Endothelial cell of umbilical vein (primary cell): ENCODE measurements around the gene GABRR3. TPM values are rescaled to one million over a fixed set of nuclear protein-coding genes. Genes with fewer than 3 reads are reported as not detected.

ENCODE experiments used
- BruUV-seq: library from RNA; stranded (reverse); fragments of 400-500 nt; replicated peaks from 2 replicates; lab custom pipeline; 2021; lab: Mats Ljungman, UMichigan
- CTCF ChIA-PET: fragments of 300-600, 350-600 bp; sonication (Branson Sonifier 250); formaldehyde crosslinking; loops from one replicate; lab custom pipeline; 2021; ENCODE audit warnings: antibody characterized with exemption, inconsistent platforms; lab: Charles Lee
- POLR2A ChIA-PET: fragments of 300-600, 350-600 bp; sonication (Branson Sonifier 250); formaldehyde crosslinking; loops from one replicate; lab custom pipeline; 2021; ENCODE audit warnings: antibody characterized with exemption, inconsistent platforms; lab: Charles Lee
- DNase-seq: peaks from one replicate; pipeline ENCODE4 v3.0.0-alpha.2; 2011; ENCODE audit warnings: low read depth, low spot score
- FAIRE-seq: peaks from 2 replicates; lab custom pipeline; 2011; peaks lifted over from hg19 to GRCh38; lab: Jason Lieb, UNC
- H2AFZ ChIP-seq: 2 replicates; pipeline ENCODE4 v1.6.0; 2012; ENCODE audit warnings: low read depth, low read length, control low read depth, inconsistent platforms
- H3K27ac ChIP-seq: 2 replicates; pipeline ENCODE4 v1.5.1; 2011; ENCODE audit warnings: low read depth, mild to moderate bottlenecking, control low read depth, low read length, moderate library complexity; ENCODE audit not compliant: insufficient read depth
- H3K27me3 ChIP-seq, 2 experiments: 2 replicates each; pipeline versions ENCODE4 v1.6.0 to v1.6.1; 2011; ENCODE audit warnings: low read length in 2 of 2, mixed read lengths in 1 of 2; ENCODE audit not compliant: control insufficient read depth in 2 of 2, insufficient read depth in 2 of 2
- H3K36me3 ChIP-seq, 2 experiments: 2 replicates in 1 of 2; 3 replicates in 1 of 2; pipeline ENCODE4 v1.5.1; 2011; ENCODE audit warnings: low read length in 2 of 2, mild to moderate bottlenecking in 1 of 2, moderate library complexity in 1 of 2; ENCODE audit not compliant: control insufficient read depth in 2 of 2, insufficient read depth in 2 of 2; ENCODE audit errors: extremely low read depth in 1 of 2
- H3K4me1 ChIP-seq: 3 replicates; pipeline ENCODE4 v1.5.1; 2011; ENCODE audit warnings: mild to moderate bottlenecking, low read length; ENCODE audit not compliant: control insufficient read depth, insufficient read depth; ENCODE audit errors: extremely low read depth
- H3K4me2 ChIP-seq: 2 replicates; pipeline ENCODE4 v1.6.1; 2011; ENCODE audit warnings: low read length, control low read depth, mixed read lengths; ENCODE audit not compliant: insufficient read depth
- H3K4me3 ChIP-seq, 3 experiments: fragments of 200-600 bp in 1 of 3; sonication (generic), shearing (Covaris generic) in 1 of 3; replicated peaks in 1 of 3; 2 replicates each; pipeline ENCODE4 v1.5.1; 2011 to 2016; ENCODE audit warnings: control low read depth in 3 of 3, low read length in 3 of 3, mild to moderate bottlenecking in 2 of 3, inconsistent platforms in 1 of 3, low read depth in 1 of 3, moderate library complexity in 1 of 3; ENCODE audit not compliant: insufficient read depth in 1 of 3
- H3K79me2 ChIP-seq: 2 replicates; pipeline ENCODE4 v1.6.0; 2012; ENCODE audit warnings: low read length, inconsistent platforms; ENCODE audit not compliant: control insufficient read depth, insufficient read depth
- H3K9ac ChIP-seq: replicated peaks from 2 replicates; pipeline ENCODE3; 2011; ENCODE audit warnings: low read length, control low read depth; ENCODE audit not compliant: insufficient read depth; ENCODE audit errors: extremely low read depth
- H3K9me1 ChIP-seq: replicated peaks from 3 replicates; pipeline ENCODE4 v1.6.0; 2011; ENCODE audit warnings: mild to moderate bottlenecking, low read length; ENCODE audit not compliant: control insufficient read depth, insufficient read depth; ENCODE audit errors: extremely low read depth
- H3K9me3 ChIP-seq: replicated peaks from 2 replicates; pipeline ENCODE4 v1.5.1; 2012; ENCODE audit warnings: low read length, inconsistent platforms; ENCODE audit not compliant: control insufficient read depth, insufficient read depth
- H4K20me1 ChIP-seq: replicated peaks from 2 replicates; pipeline ENCODE3; 2011; ENCODE audit warnings: mild to moderate bottlenecking, low read length; ENCODE audit not compliant: control insufficient read depth, insufficient read depth; ENCODE audit errors: extremely low read depth
- CTCF ChIP-seq, 2 donors: IDR thresholded peaks; 1 replicate in 1 of 2; 2 replicates in 1 of 2; pipeline ENCODE4 v1.5.1; 2011; ENCODE audit warnings: low read length in 2 of 2, mild to moderate bottlenecking in 2 of 2, moderate library complexity in 2 of 2, control low read depth in 1 of 2, inconsistent platforms in 1 of 2, low read depth in 1 of 2; ENCODE audit not compliant: insufficient read depth in 1 of 2; ENCODE audit errors: extremely low read depth in 1 of 2
- EZH2 ChIP-seq: IDR thresholded peaks from 2 replicates; pipeline ENCODE4 v1.6.1; 2012; ENCODE audit warnings: borderline replicate concordance, low read depth, mild to moderate bottlenecking, moderate library complexity, low read length, inconsistent platforms; ENCODE audit not compliant: severe bottlenecking
- FOS ChIP-seq: IDR thresholded peaks from 2 replicates; pipeline ENCODE4 v1.6.1; 2011; ENCODE audit warnings: mild to moderate bottlenecking, low read length, moderate library complexity, borderline replicate concordance; ENCODE audit not compliant: insufficient read depth
- JUN ChIP-seq: IDR thresholded peaks from 2 replicates; pipeline ENCODE4 v1.6.1; 2011; ENCODE audit warnings: borderline replicate concordance, low read depth; ENCODE audit not compliant: insufficient read length, insufficient read depth
- MAX ChIP-seq: IDR thresholded peaks from 2 replicates; pipeline ENCODE4 v1.6.1; 2011; ENCODE audit not compliant: insufficient read depth, insufficient read length
- MYC ChIP-seq: IDR thresholded peaks from one replicate; pipeline ENCODE4 v1.6.1; 2011; ENCODE audit warnings: mild to moderate bottlenecking, low read depth, low read length
- POLR2A ChIP-seq: IDR thresholded peaks from 2 replicates; pipeline ENCODE4 v1.6.1; 2012; ENCODE audit warnings: low read depth, mild to moderate bottlenecking, control low read depth, low read length
- POLR2AphosphoS5 ChIP-seq: IDR thresholded peaks from 2 replicates; pipeline ENCODE4 v1.6.1; 2012; ENCODE audit warnings: low read depth, mild to moderate bottlenecking, control low read depth, low read length, moderate library complexity; ENCODE audit not compliant: insufficient read depth
- dilution Hi-C: fragments of 300-500 bp; cut with MboI; formaldehyde crosslinking; loops from one replicate; pipeline ENCODE4 v1.15.0; 2019; ENCODE audit warnings: low sequenced_read_pairs; ENCODE audit not compliant: extremely low pct_ligation_motif_present
- intact Hi-C: fragments of 100-400 bp; cut with micrococcal nuclease; formaldehyde crosslinking; loops from one replicate; pipeline ENCODE4 v1.10.0; 2022
- polyA plus RNA-seq, 4 experiments: library from polyadenylated mRNA; depleted of rRNA in 3 of 4; stranded (reverse) in 3 of 4; unstranded in 1 of 4; fragments of >200 nt; gene quantifications; 2 replicates each; pipeline versions ENCODE4 v1.2.1 to v1.2.3, GENCODE V29; 2011 to 2012; ENCODE audit warnings: missing spikeins in 1 of 4
- total RNA-seq: library from RNA; stranded (reverse); gene quantifications from 2 replicates; pipeline ENCODE4 v1.2.3, GENCODE V29; 2021

Gene GABRR3
- total and polyA plus RNA-seq, 2 donors (not counting 3 experiments of a cell fraction or from before 2014, with no cell fraction given), result not detected

DNA sequence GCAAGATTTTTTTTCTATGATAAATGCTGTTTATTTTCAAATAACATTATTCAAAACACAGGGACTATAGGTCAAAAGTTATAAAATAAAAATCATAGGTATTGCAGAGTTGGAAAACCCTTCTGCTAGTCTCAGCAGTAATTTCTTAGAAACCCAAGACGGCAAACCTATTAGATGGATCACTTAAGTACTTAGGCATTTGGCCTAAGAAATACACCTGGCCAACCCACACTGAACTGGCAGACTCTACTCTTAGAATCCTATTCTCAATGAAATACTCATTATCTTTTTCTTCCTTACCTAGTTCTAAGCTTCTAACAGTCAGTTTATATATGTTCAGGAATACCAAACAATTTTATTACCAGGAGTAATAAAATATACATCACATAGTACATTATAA lies 32.4 kb downstream of the GABRR3 start:
- no peak for FAIRE-seq
- Histone ChIP-seq H4K20me1 (no peaks in the 10 kb centered on the region), H3K36me3 (no peaks in the 10 kb centered on the region), H3K9me1 (no peaks in the 10 kb centered on the region), H3K27me3 (peaks cover 9% of the 10 kb centered on the region in 2 experiments), H3K27ac (no peak overlapping the region), H3K79me2 (no peaks in the 10 kb centered on the region), H2AFZ (no peak overlapping the region), H3K4me2 (no peak overlapping the region), H3K9ac (no peak overlapping the region), H3K9me3 (no peaks in the 10 kb centered on the region), H3K4me1 (no peaks in the 10 kb centered on the region), H3K4me3 (no peak overlapping the region)
- intact Hi-C loops, result no loop called here
- TF ChIP-seq JUN (no peak), POLR2AphosphoS5 (no peak), MAX (no peak), MYC (no peak), EZH2 (no peak), FOS (no peak), POLR2A (no peak), CTCF (IDR thresholded peaks at IDR 0.05; ENCODE audit: extremely low read depth in 1 of 2, insufficient read depth in 1 of 2, low read depth in 1 of 2, low read length in 2 of 2) (no peak)
- ChIA-PET CTCF (interaction anchor here (0.6 to 1.3 kb wide), 2 partner anchors 9 to 19 kb away, joined by 4 to 5 read pairs; no protein-coding TSS in a partner anchor), POLR2A (no interaction called here)
- no peak for DNase-seq
- no TSS peak for BruUV-seq
- dilution Hi-C loops, result no loop called here
